Measurements from ENCODE around the gene TMEM61.
A peak's percentile ranks its signal among the peaks of the same experiment; 100 is the strongest.

Gene TMEM61

GRCh38 chr1:54986025-54986424 lies 5.6 kb downstream of the TMEM61 start:
- DNase-seq, result no peak

GRCh38 chr1:54986533-54986932 lies 6.1 kb downstream of the TMEM61 start:
- DNase-seq, result no peak

- no peak for DNase-seq
These were observed 7.0 kb downstream of the TMEM61 start for GRCh38 chr1:54987427-54987826.

- DNase-seq, result no peak
These were observed 7.7 kb downstream of the TMEM61 start for GRCh38 chr1:54987919-54988705.

- DNase-seq, result no peak
These were observed 8.5 kb downstream of the TMEM61 start for GRCh38 chr1:54988975-54989374.

- DNase-seq, result no peak
These were observed 9.0 kb downstream of the TMEM61 start for GRCh38 chr1:54989473-54989872.

- no peak for DNase-seq
These were observed 9.8 kb downstream of the TMEM61 start for GRCh38 chr1:54989968-54990810.

GRCh38 chr1:54990916-54991315 lies 10.5 kb downstream of the TMEM61 start:
- no peak for DNase-seq

- DNase-seq, result no peak
These were observed 11.5 kb downstream of the TMEM61 start for GRCh38 chr1:54991939-54992338.

GRCh38 chr1:54993140-54993539 lies 12.7 kb downstream of the TMEM61 start:
- no peak for DNase-seq

- no peak for DNase-seq
These were observed 14.0 kb downstream of the TMEM61 start for GRCh38 chr1:54994355-54994990.

GRCh38 chr1:54995013-54995760 lies 14.8 kb downstream of the TMEM61 start:
- DNase-seq, result no peak

- DNase-seq, result no peak
These were observed 15.4 kb downstream of the TMEM61 start for GRCh38 chr1:54995835-54996234.

- peak; percentile 44 for DNase-seq
These were observed 16.0 kb downstream of the TMEM61 start for GRCh38 chr1:54996359-54996868.

- DNase-seq, result no peak
These were observed 16.7 kb downstream of the TMEM61 start for GRCh38 chr1:54996869-54997710.

- DNase-seq, result no peak
These were observed 17.2 kb downstream of the TMEM61 start for GRCh38 chr1:54997711-54997986.

GRCh38 chr1:54998100-54998499 lies 17.7 kb downstream of the TMEM61 start:
- no peak for DNase-seq

GRCh38 chr1:54998677-54999076 lies 18.2 kb downstream of the TMEM61 start, which contains the start of gene BSND:
Gene BSND (plus strand): TSS chr1:54998933. CDS start chr1:54999187, 254 bp downstream.
- no peak for DNase-seq

- DNase-seq, result no peak
These were observed 20.0 kb downstream of the TMEM61 start for GRCh38 chr1:55000110-55001085.

GRCh38 chr1:55001311-55001710 lies 20.9 kb downstream of the TMEM61 start:
- DNase-seq, result no peak

- no peak for DNase-seq
These were observed 22.3 kb downstream of the TMEM61 start for GRCh38 chr1:55002686-55003085.

Measured in NCI-H2171 (cell line).